HEK293 (cell line): ENCODE data around the gene C19orf73.

Experiments
- AEBP2 ChIP-seq: fragments of 450-650 bp; formaldehyde crosslinking; IDR thresholded peaks from 2 replicates; pipeline ENCODE4 v1.5.1; 2016; ENCODE audit warnings: missing biosample characterization, missing genetic modification characterization, borderline replicate concordance
- BCL11A ChIP-seq: fragments of 450-650 bp; formaldehyde crosslinking; IDR thresholded peaks from 2 replicates; pipeline ENCODE4 v1.5.1; 2016; ENCODE audit warnings: low read depth, missing biosample characterization, missing genetic modification characterization
- HIC1 ChIP-seq: fragments of 450-650 bp; formaldehyde crosslinking; IDR thresholded peaks from 2 replicates; pipeline ENCODE4 v1.5.1; 2016; ENCODE audit warnings: missing biosample characterization, missing genetic modification characterization
- HOXD13 ChIP-seq: sonication (generic); formaldehyde crosslinking; IDR thresholded peaks from 2 replicates; pipeline ENCODE4 v1.8.0; 2022; ENCODE audit warnings: missing genetic modification reagents, borderline replicate concordance
- KLF1 ChIP-seq: fragments of 450-650 bp; formaldehyde crosslinking; IDR thresholded peaks from 2 replicates; pipeline ENCODE4 v1.5.1; 2016; ENCODE audit warnings: missing biosample characterization, missing genetic modification characterization
- MEIS1 ChIP-seq: sonication (generic); formaldehyde crosslinking; IDR thresholded peaks from 2 replicates; pipeline ENCODE4 v1.8.1; 2022; ENCODE audit warnings: missing genetic modification reagents, mild to moderate bottlenecking, borderline replicate concordance
- PATZ1 ChIP-seq: fragments of 450-650 bp; formaldehyde crosslinking; IDR thresholded peaks from 2 replicates; pipeline ENCODE4 v1.5.1; 2016; ENCODE audit warnings: missing biosample characterization, missing genetic modification characterization
- REST ChIP-seq: fragments of 450-650 bp; formaldehyde crosslinking; IDR thresholded peaks from 2 replicates; pipeline ENCODE4 v1.5.1; 2016; ENCODE audit warnings: missing biosample characterization, missing genetic modification characterization
- SP2 ChIP-seq: fragments of 450-650 bp; formaldehyde crosslinking; IDR thresholded peaks from 2 replicates; pipeline ENCODE4 v1.5.1; 2016; ENCODE audit warnings: missing biosample characterization, missing genetic modification characterization
- TCF7L2 ChIP-seq: IDR thresholded peaks from 2 replicates; pipeline ENCODE4 v1.6.1; 2011; ENCODE audit warnings: low read depth, mild to moderate bottlenecking, inconsistent platforms, low read length, moderate library complexity, borderline replicate concordance
- ZBTB49 ChIP-seq: fragments of 450-650 bp; formaldehyde crosslinking; IDR thresholded peaks from 2 replicates; pipeline ENCODE4 v1.5.1; 2016; ENCODE audit warnings: missing biosample characterization, missing genetic modification characterization, low read depth
- ZEB2 ChIP-seq: fragments of 450-650 bp; formaldehyde crosslinking; IDR thresholded peaks from 2 replicates; pipeline ENCODE4 v1.5.1; 2016; ENCODE audit warnings: missing biosample characterization, missing genetic modification characterization
- ZFP41 ChIP-seq: fragments of 450-650 bp; formaldehyde crosslinking; IDR thresholded peaks from 2 replicates; pipeline ENCODE4 v1.5.1; 2016; ENCODE audit warnings: missing biosample characterization, missing genetic modification characterization, borderline replicate concordance
- ZNF114 ChIP-seq: fragments of 450-650 bp; formaldehyde crosslinking; IDR thresholded peaks from 2 replicates; pipeline ENCODE4 v1.5.0; 2017; ENCODE audit warnings: missing biosample characterization, missing genetic modification characterization
- ZNF146 ChIP-seq: fragments of 450-650 bp; formaldehyde crosslinking; IDR thresholded peaks from 2 replicates; pipeline ENCODE4 v1.5.1; 2016; ENCODE audit warnings: missing biosample characterization, missing genetic modification characterization
- ZNF184 ChIP-seq: fragments of 450-650 bp; IDR thresholded peaks from 2 replicates; pipeline ENCODE4 v1.5.1; 2018; ENCODE audit warnings: missing biosample characterization, mild to moderate bottlenecking, missing genetic modification characterization
- ZNF2 ChIP-seq: fragments of 450-650 bp; formaldehyde crosslinking; IDR thresholded peaks from 2 replicates; pipeline ENCODE4 v1.5.1; 2016; ENCODE audit warnings: missing biosample characterization, missing genetic modification characterization
- ZNF239 ChIP-seq: fragments of 450-650 bp; formaldehyde crosslinking; IDR thresholded peaks from 2 replicates; pipeline ENCODE4 v1.5.1; 2016; ENCODE audit warnings: missing biosample characterization, missing genetic modification characterization
- ZNF302 ChIP-seq: fragments of 450-650 bp; formaldehyde crosslinking; IDR thresholded peaks from 2 replicates; pipeline ENCODE4 v1.5.1; 2016; ENCODE audit warnings: missing biosample characterization, missing genetic modification characterization, low read depth
- ZNF416 ChIP-seq: fragments of 450-650 bp; formaldehyde crosslinking; IDR thresholded peaks from 2 replicates; pipeline ENCODE4 v1.5.1; 2016; ENCODE audit warnings: missing biosample characterization, missing genetic modification characterization
- ZNF423 ChIP-seq: fragments of 450-650 bp; formaldehyde crosslinking; IDR thresholded peaks from 2 replicates; pipeline ENCODE4 v1.5.1; 2016; ENCODE audit warnings: missing biosample characterization, missing genetic modification characterization
- ZNF544 ChIP-seq: fragments of 450-650 bp; formaldehyde crosslinking; IDR thresholded peaks from 2 replicates; pipeline ENCODE4 v1.5.0; 2017; ENCODE audit warnings: missing biosample characterization, missing genetic modification characterization
- ZNF558 ChIP-seq: fragments of 450-650 bp; formaldehyde crosslinking; IDR thresholded peaks from 2 replicates; pipeline ENCODE4 v1.5.1; 2016; ENCODE audit warnings: missing biosample characterization, missing genetic modification characterization
- ZNF560 ChIP-seq: fragments of 450-650 bp; formaldehyde crosslinking; IDR thresholded peaks from 2 replicates; pipeline ENCODE4 v1.5.1; 2017; ENCODE audit warnings: missing biosample characterization, missing genetic modification characterization, borderline replicate concordance
- ZNF658 ChIP-seq: fragments of 450-650 bp; formaldehyde crosslinking; IDR thresholded peaks from 2 replicates; pipeline ENCODE4; 2016; ENCODE audit warnings: missing biosample characterization, missing genetic modification characterization
- ZNF701 ChIP-seq: fragments of 450-650 bp; formaldehyde crosslinking; IDR thresholded peaks from 2 replicates; pipeline ENCODE4 v1.5.1; 2016; ENCODE audit warnings: missing biosample characterization, missing genetic modification characterization
- ZNF785 ChIP-seq: fragments of 450-650 bp; formaldehyde crosslinking; IDR thresholded peaks from 2 replicates; pipeline ENCODE4 v1.5.1; 2016; ENCODE audit warnings: missing biosample characterization, missing genetic modification characterization
- ZSCAN30 ChIP-seq: fragments of 450-650 bp; IDR thresholded peaks from 2 replicates; pipeline ENCODE4 v1.5.1; 2018; ENCODE audit warnings: missing biosample characterization, mild to moderate bottlenecking, missing genetic modification characterization, moderate library complexity

The C19orf73 gene

GRCh38 chr19:49150106-49150943, 31.4 kb upstream of the C19orf73 start (continued):
- TF ChIP-seq PATZ1 = peak; percentile 96
- TF ChIP-seq ZEB2 (tag by site-specific recombination) = peak; percentile 38; the same call in 1 of the 2 replicates
- 0 out of 2 replicates have a peak, but pooled peaks have one; percentile 21 for TF ChIP-seq ZNF785
- no peak for TF ChIP-seq ZNF423
- TF ChIP-seq ZNF184 = no peak
- peak; percentile 27; the same call in 1 of the 2 replicates for TF ChIP-seq KLF1 (tag by site-specific recombination)
- TF ChIP-seq ZNF302 (tag by site-specific recombination) = no peak
- 0 out of 2 replicates have a peak, but pooled peaks have one; percentile 1 for TF ChIP-seq ZNF239
- no peak for TF ChIP-seq HOXD13
- TF ChIP-seq ZNF416 (tag by site-specific recombination) = no peak
- no peak for TF ChIP-seq ZFP41 (tag by site-specific recombination)
- TF ChIP-seq ZNF2 (tag by site-specific recombination) = peak; percentile 72; the same call in 1 of the 2 replicates
- peak; percentile 71; the same call in 1 of the 2 replicates for TF ChIP-seq ZSCAN30 (tag by site-specific recombination)
- TF ChIP-seq ZNF558 = no peak
- TF ChIP-seq ZNF658 (tag by site-specific recombination) = no peak
- no peak for TF ChIP-seq ZNF560 (tag by site-specific recombination)
- no peak for TF ChIP-seq ZNF114 (tag by site-specific recombination)
- no peak for TF ChIP-seq BCL11A (tag by site-specific recombination)
- no peak; the same call in 1 of the 2 replicates for TF ChIP-seq MEIS1 (CRISPR knock-in tag)
- peak; percentile 85 for TF ChIP-seq SP2 (tag by site-specific recombination)
- TF ChIP-seq HIC1 (tag by site-specific recombination) = peak; percentile 47; the same call in 1 of the 2 replicates
- TF ChIP-seq ZNF146 (tag by site-specific recombination) = no peak
- no peak for TF ChIP-seq ZNF544 (tag by site-specific recombination)
- 0 out of 2 replicates have a peak, but pooled peaks have one; percentile 11 for TF ChIP-seq TCF7L2
- no peak for TF ChIP-seq ZBTB49
- no peak for TF ChIP-seq ZNF701
- peak; percentile 12; the same call in 1 of the 2 replicates for TF ChIP-seq REST (tag by site-specific recombination)
- no peak for TF ChIP-seq AEBP2
